GM18907 (cell line): ENCODE data around the gene UTF1.

Source experiments
- ATAC-seq: cut with Tn5 transposase; IDR thresholded peaks from one replicate; pipeline ENCODE4 v1.9.1; 2021; ENCODE audit warnings: mild to moderate bottlenecking, moderate library complexity; ENCODE audit not compliant: unreplicated experiment

UTF1 gene

DNA sequence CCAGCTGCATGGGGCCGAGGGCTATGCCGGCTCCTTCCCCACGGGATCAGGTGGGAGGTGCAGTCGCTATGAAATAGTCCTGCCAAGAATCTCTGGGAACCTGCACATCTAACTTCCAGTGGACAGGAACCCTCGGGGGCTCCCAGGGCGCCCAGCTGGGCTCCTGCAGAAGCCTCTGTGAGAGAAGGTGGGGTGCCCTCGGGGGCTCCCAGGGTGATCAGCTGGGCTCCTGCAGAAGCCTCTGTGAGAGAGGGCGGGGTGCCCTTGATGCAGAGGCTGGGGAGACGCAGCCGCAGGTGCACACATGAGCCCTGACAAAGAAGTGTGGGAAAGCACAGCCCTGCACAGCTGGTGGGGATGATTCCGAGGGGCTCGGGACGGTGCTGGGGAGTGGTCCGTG, 13.6 kb downstream of the UTF1 start:
- ATAC-seq = no peak

DNA sequence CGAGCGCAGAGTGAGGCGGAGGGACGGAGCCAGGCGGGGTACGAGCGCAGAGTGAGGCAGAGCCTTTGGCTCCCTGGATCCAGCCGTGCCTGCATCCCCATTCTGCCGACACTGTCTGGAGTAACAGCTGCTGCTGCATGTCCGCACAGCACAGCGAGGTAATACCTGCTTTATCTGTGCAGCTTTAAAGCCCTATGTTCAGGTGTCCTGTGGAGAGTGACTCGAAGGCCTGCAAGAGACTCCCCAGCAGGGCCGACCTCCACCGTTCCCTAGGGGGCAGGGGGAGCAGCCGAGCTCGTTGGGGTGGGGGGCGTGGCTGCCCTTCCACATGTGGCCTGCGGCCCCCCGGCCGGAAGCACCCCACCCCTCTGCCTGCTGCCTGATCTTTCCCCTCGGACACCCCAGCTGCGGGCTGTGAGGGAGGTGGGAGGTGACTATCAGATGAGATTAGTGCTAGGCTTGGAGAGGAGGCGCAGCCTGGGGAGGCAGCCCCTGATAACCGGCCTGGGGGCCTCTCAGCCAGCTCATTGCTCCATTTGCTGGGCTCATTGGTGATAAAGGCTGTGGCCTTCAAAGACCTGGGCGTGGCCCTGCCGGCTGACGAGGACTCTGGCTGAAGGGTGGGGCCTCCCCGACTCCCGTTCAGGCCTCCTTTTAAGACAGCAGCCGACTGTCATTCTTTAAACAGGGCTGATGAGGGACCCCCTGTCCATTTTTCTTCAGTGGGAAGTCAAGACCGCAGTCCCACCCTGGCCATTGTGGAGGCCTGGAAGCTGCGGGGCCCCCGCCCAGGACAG, 15.6 kb downstream of the UTF1 start:
- no peak for ATAC-seq

DNA sequence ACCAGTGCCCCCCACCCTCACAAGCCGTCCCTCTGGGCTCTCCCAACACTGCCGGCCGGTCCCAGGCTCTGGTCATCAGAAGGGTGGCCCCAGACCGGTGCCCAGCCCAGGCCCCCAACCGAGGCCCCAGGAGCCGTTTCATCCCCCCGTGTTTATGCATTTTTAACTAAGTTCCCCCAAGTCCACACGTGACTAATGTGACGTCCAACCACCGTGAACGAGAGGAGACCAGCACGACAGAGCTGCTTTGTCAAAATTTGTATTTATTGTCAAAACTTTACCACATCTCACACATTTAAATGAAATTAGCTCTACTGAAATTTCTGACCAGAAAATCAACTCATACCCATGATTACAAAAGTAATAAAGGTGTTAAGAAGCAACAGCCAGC, 16.2 kb downstream of the UTF1 start:
- no peak for ATAC-seq

DNA sequence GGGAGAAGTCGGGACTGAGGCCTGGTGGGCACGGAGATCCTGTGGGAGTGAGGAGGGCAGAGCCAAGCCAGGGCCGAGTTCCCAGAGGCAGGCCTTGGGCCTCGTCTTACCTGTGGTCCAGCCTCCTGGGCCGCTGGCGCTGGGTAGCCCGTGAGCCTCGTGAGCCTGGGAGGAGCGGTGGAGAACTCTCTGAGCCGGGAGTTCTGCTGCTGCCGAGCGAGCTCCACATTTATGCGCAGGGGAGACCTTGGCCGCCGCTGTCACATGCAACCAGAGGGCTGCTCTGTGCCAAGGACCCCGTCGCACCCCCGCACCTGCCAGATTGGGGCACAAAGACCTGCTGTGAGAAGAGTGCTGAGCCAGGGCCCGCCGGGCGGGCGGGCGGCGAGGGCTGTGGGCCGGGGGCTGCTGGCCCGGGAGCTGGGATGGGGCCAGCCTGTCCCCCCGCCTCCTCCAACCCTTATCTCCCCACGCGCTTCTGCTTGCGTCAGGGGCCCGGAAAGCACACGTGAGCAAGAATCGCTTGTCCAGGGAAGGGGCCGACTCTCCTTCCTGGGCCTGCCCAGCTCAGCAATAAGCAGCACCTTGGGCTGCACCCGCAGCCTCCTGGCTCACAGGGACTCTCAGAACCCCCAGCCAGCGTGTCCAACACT, 17.8 kb downstream of the UTF1 start:
- no peak for ATAC-seq

DNA sequence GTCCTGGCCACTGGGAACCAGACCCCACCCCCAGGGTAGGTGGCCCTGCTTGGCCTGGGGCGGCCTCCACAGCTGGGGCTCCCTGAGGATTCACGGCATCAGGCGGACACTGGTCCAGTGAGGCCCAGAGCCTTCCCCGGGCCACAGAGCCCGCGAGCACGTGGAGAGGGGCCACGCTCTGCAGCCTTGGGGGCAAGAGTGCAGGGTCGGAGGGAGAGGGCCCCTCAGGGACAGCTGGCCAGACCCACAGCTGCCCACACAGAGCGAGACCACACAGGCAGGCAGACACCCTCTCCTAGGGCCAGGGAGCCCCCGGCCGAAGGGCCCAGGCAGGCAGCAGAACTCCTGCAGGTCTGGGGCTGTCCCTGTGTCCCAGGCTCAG, 18.3 kb downstream of the UTF1 start:
- ATAC-seq = no peak

DNA sequence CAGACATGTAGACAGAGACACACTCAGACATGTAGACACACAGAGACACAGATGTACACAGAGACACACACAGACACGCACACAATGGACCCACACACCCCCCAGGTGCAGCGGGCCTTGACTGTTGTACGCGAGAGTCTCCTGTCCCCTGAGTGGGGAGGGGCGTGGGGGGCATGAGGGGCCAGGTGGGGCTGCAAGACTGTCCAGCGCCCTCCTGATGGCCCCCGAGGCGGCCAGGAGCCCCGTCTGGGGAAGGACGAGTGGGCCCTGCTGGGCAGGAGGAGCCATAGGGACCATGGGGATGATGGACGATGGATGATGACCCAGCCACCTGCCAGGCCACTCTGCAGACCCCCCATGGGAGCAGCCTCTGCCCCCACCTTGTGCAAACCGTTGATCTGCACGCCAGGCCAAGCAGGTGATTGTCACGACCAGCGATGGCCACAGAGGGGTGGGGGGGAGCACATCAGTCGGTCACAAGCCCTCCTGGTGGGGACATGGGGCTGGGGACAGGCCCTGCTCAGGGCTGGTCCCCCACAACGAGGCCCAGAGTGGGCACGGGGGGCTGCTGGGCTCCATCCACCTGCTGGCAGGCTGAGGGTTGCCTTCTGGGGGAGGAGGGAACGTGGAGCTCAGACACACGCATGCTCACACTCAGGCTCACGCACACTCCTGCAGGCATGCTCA, 19.2 kb downstream of the UTF1 start:
- ATAC-seq = no peak

DNA sequence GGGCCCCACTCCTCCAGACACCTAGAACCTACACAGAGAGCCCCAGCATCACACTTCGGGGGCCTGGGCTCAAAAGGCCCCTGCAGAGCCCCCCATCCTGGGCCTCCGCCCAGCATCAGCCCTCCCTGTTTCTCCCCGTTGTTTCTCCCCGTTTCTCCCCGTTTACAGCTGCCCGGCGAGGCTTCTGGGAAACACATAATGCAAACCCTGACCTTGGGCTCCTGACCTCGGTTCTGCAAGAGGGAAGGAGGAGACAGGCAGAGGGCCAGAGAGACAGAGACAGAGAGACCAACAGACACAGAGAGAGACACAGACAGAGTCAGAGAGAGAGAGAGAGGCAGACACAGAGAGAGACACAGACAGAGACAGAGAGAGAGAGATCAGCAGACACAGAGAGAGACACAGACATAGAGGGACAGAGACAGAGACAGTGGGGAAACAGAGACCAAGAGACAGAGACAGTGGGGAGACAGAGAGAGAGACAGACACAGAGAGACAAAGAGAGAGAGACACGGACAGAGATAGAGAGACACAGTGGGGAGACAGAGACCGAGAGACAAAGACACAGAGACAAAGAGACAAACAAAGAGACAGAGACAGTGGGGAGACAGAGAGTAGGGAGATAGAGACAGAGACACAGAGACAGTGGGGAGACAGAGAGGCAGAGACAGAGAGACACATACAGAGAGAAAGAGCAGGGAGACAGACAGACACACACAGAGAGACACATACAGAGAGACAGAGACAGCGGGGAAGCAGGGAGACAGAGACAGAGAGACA, 20.1 kb downstream of the UTF1 start:
- no peak for ATAC-seq

DNA sequence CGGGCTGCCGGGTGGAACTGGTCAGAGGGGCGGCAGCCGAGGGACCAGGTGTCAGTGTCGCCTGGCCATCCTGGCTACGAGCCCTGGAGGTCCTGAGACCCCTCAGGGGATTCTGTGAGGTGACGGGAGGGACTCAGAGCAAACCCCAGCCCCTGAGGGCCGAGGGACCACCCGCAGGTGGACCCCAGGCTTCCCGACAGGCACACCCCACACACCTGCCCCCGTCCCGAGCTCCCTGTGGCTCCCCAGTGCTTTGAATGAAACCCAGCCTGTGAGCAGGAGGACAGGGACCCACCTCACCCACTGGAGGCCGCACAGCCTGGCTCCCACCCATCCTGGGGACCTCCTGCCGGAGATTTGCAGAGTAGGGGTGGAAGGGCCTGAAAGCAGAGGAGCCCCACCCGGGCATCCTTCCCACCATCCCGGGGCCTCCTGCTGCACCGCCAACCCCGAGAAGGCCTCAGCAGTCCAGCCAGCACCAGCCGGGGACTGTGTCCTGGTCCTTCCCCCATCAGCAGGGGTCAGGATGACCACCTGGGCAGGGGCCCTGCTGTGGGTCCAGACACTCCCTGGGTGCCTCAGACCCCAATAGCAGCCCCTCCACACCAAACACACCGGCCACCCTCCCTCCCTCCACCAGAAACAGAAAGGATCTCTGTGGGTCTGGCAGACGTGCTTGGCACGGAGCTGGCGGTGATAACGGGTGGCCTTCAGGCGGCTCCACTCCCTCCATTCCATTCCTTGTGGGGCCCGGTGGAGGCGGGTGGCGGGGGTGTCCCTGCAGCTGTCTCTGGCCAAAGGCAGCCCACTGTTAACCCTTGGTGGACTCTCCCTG, 21.6 kb downstream of the UTF1 start:
- ATAC-seq = no peak

DNA sequence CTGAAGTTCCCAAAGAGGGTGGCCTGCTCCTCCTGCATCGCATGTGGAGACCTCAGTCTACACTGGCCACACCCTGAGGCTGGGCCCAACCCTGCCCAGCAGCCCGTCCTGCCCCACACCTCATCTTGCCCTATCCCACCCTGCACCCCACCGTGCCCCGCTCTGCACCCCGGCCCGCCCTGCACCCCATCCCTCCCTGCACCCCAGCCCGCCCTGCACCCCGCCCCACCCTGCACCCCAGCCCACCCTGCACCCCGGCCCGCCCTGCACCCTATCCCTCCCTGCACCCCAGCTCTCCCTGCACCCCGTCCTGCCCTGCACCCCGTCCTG, 22.2 kb downstream of the UTF1 start:
- no peak for ATAC-seq

DNA sequence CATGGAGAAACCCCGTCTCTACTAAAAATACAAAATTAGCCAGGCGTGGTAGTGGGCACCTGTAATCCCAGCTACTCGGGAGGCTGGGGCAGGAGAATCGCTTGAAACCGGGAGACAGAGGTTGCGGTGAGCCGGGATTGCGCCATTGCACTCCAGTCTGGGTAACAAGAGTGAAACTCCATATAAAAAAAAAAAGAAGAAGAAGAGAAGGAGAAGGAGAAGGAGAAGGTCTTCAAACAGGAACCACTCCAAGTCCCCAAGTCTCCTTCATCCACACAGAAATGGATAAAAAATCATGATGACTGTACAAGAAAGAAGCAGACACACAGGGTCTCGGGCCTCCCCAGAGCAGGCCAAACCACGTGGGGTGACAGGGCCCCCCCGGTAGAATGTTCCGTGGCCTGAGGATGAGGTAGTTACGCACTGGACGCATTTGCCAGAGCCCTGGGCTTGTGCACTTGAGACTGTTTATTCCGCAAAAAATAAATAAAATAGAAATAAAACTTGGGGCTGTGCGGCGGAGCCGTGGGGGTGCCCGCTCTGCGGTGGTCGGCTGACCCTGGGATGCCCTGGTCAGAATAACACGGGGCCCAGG, 23.4 kb downstream of the UTF1 start:
- ATAC-seq = no peak

DNA sequence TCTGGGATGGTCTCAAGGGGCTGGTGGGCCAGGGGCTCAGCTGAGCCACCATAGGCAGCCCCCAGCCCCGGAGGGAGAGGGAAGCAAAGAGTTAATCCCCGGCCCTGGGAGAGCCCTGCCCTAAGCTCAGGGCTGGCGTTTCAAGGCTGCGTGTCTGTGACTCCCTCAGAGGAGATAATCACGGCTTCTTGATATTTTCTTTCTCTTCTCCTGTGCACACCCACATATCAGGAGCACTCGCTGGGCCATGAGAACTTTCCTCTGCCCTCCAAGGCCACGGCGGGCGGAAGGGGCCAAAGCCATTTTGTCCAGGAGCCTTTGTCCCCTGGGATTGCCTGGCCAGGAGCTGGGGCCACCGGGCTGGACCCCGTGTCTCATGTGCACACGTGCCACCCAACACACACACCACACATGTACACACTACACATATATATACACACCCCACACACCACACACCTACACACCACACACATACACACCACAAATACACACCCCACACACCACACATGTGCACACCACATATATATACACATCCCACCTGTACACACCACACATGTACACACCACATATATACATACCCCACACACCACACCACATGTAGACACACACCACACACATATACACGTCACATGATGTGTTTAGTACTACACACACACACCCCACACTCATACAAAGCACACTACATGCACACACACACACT, 24.6 kb downstream of the UTF1 start:
- no peak for ATAC-seq

DNA sequence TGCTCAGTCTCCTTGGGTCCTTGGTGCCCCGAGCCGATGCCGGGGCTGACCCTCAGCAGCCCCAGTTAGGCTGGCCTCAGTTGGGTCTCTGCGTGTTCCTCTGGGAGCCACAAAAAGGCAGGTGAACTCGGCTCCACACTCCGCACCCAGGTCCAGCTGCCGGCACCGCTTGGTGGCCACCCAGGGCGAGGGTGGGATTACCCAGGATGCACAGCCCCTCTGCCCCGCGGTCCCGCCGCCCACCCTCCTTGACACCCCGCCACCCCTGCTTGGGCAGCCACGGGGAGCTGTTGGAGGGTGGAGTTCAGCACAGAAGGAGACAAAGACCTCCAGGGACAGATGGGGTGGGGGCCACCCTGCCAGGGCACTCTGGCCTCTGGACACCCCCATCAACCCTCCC, 25.3 kb downstream of the UTF1 start:
- no peak for ATAC-seq

DNA sequence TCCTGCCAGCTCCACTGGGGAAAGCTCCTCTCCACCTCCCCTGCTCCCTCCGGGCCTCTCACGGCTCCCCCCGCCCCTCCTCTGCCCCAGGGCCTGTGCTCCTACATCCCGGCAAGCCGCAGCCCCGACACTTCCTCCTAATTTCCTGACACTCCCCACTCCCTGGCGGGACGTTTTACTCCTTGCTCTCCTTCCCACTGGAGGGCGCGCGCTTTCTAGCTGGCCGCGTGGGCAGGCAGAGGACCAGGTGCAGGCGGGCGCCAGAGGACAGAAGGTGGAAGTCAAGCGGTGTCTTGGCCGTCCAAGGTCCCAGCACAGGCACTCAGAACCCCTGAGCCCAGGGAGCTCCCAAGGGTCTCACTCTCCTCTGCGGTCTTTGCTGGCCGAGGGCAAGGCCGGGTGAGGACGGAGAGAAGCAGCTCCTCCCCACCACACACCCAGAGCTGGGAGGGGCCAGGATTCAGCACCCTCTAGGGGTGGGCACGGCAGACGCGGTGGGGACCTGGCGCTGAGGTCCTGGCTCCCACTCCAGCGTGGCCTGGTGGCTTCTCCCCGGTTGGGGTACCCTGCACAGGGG, 27.6 kb downstream of the UTF1 start:
- ATAC-seq = no peak

DNA sequence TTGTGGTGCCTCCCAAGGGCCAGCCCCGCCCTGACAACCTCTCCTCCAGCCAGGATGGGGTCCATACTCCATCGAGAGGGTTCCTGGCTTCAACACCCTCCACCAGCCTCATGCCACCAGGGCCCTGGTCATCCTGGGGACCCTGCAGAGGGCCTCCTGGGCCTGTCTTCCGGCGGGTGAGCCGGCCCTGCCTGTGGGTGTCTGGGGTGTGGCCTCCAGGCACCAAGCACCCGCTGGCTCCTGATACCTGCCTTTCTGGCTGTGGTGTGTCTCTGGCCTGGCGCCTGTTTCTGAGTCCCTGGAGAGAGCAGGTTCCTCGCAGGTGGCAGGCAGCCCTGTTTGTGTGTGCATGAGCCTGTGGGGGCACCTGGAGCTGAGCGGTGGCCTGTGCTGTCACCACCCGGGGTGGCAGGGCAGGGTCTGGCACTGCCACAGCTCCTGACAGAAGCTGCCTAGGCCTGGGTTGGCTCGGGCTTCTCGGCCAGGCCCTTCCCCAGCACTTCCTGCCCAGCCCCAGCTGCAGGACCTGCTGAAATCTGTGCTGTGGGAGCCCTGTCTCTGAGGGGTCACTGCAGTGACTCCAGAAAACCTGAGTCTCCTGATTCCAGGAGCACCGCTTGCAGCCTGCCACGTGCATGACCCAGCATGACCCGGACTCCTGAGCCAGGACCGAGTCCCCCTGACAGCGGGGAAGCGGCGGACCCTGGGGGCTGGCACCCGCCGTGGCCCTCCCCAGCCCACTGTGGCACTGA, 28.2 kb downstream of the UTF1 start:
- ATAC-seq = no peak

DNA sequence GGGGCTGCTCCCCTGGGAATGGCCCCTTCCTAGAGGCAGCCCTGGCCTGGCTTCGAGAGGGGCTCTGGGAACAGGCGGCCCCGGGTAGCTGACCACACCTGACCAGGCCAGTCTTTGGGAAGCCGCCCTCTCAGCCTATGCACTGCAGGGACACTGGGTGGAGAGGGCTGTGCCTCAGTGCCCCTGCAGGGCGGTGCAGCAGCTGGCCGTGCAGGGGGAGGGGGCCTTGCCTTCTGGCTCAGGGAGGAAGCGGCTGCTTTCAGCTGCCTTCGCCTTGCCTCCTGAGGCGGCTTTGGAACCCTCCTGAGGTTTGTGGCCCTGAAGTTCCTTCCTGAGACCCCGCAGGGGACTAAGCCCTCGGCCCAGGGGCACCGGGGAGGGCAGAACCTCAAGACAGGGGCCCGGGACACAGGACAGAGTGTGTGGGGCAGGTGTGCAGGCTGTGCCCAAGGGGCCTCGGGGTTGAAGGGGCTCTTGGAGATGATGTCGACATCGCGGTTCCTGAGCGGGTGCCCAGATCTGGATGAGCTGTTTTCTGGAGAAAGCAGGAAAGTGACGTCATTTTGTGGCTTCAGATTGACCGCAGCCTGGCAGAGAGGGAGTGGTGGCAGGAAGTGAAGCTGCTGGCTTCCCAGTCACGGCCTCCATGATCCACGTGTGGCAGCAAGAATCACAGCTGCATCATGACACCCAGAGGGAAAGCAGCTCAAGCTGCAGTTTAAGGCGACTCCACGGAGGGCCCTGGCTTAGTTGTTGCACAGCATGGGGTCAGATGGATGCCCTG, 29.0 kb downstream of the UTF1 start:
- no peak for ATAC-seq

DNA sequence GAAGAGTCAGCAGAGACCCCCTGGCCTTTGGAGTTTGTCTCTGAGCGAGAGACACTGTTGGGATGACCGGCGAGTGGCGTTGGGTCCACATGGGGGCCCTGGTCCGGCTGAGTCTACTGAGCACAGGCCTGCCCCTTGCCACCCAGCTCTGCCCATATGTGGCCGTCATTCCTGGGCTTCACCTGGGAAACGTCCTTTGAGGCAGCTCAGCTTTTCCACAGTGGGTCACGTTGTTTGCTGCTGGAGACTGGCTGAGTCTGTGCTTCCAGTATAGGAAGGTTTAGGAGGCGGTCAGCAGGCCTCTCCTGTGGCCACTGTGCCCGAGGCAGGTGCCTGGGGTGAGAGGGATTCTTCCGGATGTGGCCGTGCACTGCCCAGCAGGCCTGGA, 29.6 kb downstream of the UTF1 start:
- no peak for ATAC-seq

DNA sequence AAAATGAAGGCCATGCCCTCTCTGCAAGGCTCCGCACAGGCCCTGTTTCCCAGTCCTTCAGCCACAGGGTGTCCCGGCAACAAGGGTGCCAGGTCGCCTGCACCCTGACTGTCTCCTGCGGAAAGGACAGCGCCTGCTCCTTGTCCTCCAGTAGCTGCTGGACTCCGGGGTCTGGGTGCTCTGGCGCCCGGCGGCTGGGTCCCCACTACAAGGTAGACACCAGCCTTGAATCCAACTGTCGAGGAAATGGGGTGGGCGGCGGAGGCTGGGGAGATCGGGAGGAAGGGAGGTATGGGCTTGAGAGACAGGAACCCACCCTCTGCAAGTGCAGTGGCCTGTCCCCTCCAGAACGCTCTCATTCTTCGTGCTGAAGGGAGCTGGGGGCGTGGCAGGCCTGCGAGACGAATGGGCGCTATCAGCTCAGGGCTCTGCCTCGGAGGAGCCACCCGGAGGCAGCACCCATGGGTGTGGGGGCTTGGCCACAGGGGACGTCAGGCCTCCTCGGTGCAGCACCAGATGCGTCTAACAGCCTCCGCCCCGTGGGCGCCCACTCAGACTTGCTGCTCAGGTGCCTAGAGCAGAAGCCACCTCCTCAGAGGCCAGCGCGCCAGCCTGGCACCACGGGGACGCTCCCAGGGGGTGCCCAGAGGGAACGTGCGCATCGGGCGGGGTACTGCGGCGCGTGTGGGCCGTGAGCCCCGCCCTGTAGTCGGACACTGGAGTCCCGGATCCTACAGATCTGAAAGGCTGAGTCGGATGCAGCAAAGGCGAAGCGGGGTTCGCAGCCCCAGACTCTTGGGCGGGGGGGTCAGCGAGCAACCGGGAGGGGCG, 31.1 kb downstream of the UTF1 start:
- ATAC-seq = peak; percentile 51
